HG03460 (cell line): ENCODE measurements around the gene MORF4L1.

Experiments
- ATAC-seq: cut with Tn5 transposase; IDR thresholded peaks from one replicate; pipeline ENCODE4 v1.9.1; 2021; ENCODE audit not compliant: unreplicated experiment

Gene MORF4L1

DNA sequence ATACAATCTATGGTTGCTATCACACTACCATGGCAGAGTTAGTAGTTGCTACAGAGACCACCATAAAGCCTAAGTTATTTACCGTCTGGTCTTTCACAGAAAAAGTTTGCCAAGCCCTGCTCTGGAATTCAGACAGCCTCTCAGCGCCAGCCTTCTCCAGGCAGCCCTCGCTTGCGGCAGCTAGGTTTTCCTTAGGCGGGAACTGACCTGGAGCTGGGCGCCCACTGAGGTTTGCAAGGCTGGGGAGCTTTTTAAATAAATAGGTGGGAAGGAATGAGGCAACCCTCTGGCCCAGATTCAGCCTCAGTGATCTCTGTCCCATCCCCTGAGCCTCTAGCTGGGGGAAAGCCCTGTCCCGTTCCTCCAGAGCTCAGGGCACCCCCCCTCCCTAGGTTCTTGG lies 71.0 kb downstream of the MORF4L1 start:
- ATAC-seq: no peak

DNA sequence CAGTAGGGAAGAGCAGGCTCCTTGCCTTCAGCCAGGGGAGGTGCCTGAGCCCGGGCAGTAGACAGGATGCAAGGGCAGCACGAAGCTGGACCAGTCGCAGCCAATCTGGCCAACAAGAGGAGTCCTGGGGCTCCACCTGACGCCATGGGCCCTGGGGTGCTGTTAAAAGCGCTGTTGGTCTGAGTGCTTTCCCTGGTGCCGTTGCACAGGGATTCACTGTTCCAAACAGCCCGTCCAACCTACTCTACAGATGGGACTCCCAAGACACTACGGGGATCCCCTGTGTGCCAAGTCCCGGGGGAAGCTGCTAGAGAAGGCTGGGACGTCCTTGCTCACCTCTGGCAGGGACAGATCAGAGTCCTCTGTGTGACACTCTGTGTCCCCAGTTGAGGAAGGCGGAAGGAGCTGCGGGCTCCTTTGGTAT lies 71.5 kb downstream of the MORF4L1 start:
- peak; percentile 26 for ATAC-seq

- ATAC-seq: peak; percentile 69
Observed at GRCh38 chr15:78944669-78945407, 72.1 kb downstream of the MORF4L1 start, which contains the start of gene CTSH. TSS of gene CTSH (minus strand) at chr15:78945046. CDS start at chr15:78944981, 65 bp downstream.

- ATAC-seq: no peak
Observed at GRCh38 chr15:78946493-78946892, 73.8 kb downstream of the MORF4L1 start.

GRCh38 chr15:78947506-78947905 lies 74.8 kb downstream of the MORF4L1 start:
- no peak for ATAC-seq
